Ishikawa (cell line): Measurements from ENCODE around the gene MGMT.

Source experiments
- CREB1 ChIP-seq: IDR thresholded peaks from 2 replicates; pipeline ENCODE4 v1.6.1; 2012; ENCODE audit warnings: low read depth
- EGR1 ChIP-seq: IDR thresholded peaks from 2 replicates; pipeline ENCODE4 v1.6.1; 2012
- FOXM1 ChIP-seq: IDR thresholded peaks from 2 replicates; pipeline ENCODE4 v1.6.1; 2012; ENCODE audit warnings: low read depth, borderline replicate concordance
- RAD21 ChIP-seq: IDR thresholded peaks from 2 replicates; pipeline ENCODE4 v1.6.1; 2012; ENCODE audit warnings: low read depth
- TAF1 ChIP-seq: IDR thresholded peaks from 2 replicates; pipeline ENCODE4 v1.6.1; 2012; ENCODE audit warnings: low read depth, mild to moderate bottlenecking
- TCF12 ChIP-seq: IDR thresholded peaks from 2 replicates; pipeline ENCODE4 v1.6.1; 2012; ENCODE audit warnings: low read depth
- TEAD4 ChIP-seq: IDR thresholded peaks from 2 replicates; pipeline ENCODE4 v1.6.1; 2012
- YY1 ChIP-seq: IDR thresholded peaks from 2 replicates; pipeline ENCODE4 v1.6.1; 2012; ENCODE audit warnings: low read depth
- ZBTB7A ChIP-seq: IDR thresholded peaks from 2 replicates; pipeline ENCODE4 v1.6.1; 2012; ENCODE audit warnings: low read depth
- TF ChIP-seq, protein P1 (sequence below): IDR thresholded peaks from 2 replicates; pipeline ENCODE4 v1.6.1; 2012; ENCODE audit warnings: low read depth, mild to moderate bottlenecking

DNA sequence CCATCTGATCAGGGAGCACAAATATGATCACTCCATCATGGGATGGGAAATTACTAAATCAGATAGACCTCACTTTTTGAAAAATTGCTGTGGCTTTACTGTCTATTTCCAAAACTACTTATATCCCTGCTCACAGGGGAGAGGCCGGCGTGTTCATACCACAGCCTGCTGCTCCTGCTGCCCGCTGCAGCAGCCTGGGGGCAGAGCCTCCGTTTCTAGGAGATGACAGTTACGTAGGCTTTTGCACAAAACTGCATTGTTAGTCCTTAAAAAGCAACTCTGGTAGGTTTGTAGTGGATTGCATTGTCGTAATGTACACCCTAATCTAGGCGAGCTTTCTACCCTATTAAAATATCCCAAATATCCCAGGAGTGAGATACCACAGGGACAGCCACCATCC is 293.4 kb downstream of the MGMT start:
- no peak for TF ChIP-seq TAF1
- no peak for TF ChIP-seq YY1
- TF ChIP-seq CREB1: no peak
- no peak for TF ChIP-seq TCF12
- no peak for TF ChIP-seq TEAD4
- TF ChIP-seq, protein P1, sequence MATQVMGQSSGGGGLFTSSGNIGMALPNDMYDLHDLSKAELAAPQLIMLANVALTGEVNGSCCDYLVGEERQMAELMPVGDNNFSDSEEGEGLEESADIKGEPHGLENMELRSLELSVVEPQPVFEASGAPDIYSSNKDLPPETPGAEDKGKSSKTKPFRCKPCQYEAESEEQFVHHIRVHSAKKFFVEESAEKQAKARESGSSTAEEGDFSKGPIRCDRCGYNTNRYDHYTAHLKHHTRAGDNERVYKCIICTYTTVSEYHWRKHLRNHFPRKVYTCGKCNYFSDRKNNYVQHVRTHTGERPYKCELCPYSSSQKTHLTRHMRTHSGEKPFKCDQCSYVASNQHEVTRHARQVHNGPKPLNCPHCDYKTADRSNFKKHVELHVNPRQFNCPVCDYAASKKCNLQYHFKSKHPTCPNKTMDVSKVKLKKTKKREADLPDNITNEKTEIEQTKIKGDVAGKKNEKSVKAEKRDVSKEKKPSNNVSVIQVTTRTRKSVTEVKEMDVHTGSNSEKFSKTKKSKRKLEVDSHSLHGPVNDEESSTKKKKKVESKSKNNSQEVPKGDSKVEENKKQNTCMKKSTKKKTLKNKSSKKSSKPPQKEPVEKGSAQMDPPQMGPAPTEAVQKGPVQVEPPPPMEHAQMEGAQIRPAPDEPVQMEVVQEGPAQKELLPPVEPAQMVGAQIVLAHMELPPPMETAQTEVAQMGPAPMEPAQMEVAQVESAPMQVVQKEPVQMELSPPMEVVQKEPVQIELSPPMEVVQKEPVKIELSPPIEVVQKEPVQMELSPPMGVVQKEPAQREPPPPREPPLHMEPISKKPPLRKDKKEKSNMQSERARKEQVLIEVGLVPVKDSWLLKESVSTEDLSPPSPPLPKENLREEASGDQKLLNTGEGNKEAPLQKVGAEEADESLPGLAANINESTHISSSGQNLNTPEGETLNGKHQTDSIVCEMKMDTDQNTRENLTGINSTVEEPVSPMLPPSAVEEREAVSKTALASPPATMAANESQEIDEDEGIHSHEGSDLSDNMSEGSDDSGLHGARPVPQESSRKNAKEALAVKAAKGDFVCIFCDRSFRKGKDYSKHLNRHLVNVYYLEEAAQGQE: no peak
- TF ChIP-seq EGR1: no peak
- TF ChIP-seq FOXM1: no peak
- no peak for TF ChIP-seq ZBTB7A
- no peak for TF ChIP-seq RAD21
